ENCODE data around the gene ISLR.
A peak's percentile ranks its signal among the peaks of the same experiment; 100 is the strongest.

The ISLR gene

GRCh38 chr15:74173380-74174218 lies at the start of gene ISLR:
ISLR (plus strand) TSS chr15:74173710; CDS start chr15:74174859, 1,149 bp downstream.
- DNase-seq, result peak; percentile 56

GRCh38 chr15:74124196-74124595 lies 49.3 kb upstream of the ISLR start:
- no peak for DNase-seq

- DNase-seq, result no peak
These were observed 48.8 kb upstream of the ISLR start for GRCh38 chr15:74124759-74125158.

GRCh38 chr15:74127255-74127953 lies 46.1 kb upstream of the ISLR start:
- peak; percentile 63 for DNase-seq

GRCh38 chr15:74127954-74128784 lies 45.3 kb upstream of the ISLR start:
- no peak for DNase-seq

GRCh38 chr15:74128785-74129585 lies 44.5 kb upstream of the ISLR start:
- DNase-seq, result no peak

- DNase-seq, result no peak
These were observed 43.8 kb upstream of the ISLR start for GRCh38 chr15:74129586-74130154.

- no peak for DNase-seq
These were observed 43.2 kb upstream of the ISLR start, which contains the start of gene ISLR2 for GRCh38 chr15:74130155-74130848. ISLR2 (plus strand) TSS chr15:74130586; CDS start chr15:74132755, 2,169 bp downstream.

- DNase-seq, result no peak
These were observed 42.5 kb upstream of the ISLR start for GRCh38 chr15:74130849-74131627.

GRCh38 chr15:74131628-74132413 lies 41.7 kb upstream of the ISLR start:
- no peak for DNase-seq

- no peak for DNase-seq
These were observed 40.5 kb upstream of the ISLR start for GRCh38 chr15:74132681-74133651.

GRCh38 chr15:74133694-74134386 lies 39.7 kb upstream of the ISLR start:
- no peak for DNase-seq

GRCh38 chr15:74134387-74135027 lies 39.0 kb upstream of the ISLR start:
- DNase-seq, result no peak

- DNase-seq, result no peak
These were observed 38.4 kb upstream of the ISLR start for GRCh38 chr15:74135041-74135565.

GRCh38 chr15:74136540-74136813 lies 37.0 kb upstream of the ISLR start:
- no peak for DNase-seq

- no peak for DNase-seq
These were observed 36.5 kb upstream of the ISLR start for GRCh38 chr15:74136814-74137536.

GRCh38 chr15:74137537-74137894 lies 36.0 kb upstream of the ISLR start:
- DNase-seq, result no peak
